K562 (cell line): ENCODE results near the gene HAAO.

ENCODE experiments used
- ELF4 ChIP-seq: fragments of 450-650 bp; formaldehyde crosslinking; IDR thresholded peaks from 2 replicates; pipeline ENCODE4 v1.4.0; 2022; ENCODE audit warnings: missing genetic modification characterization
- SREBF2 ChIP-seq: sonication (generic); formaldehyde crosslinking; IDR thresholded peaks from 2 replicates; pipeline ENCODE4 v1.4.0; 2020; ENCODE audit warnings: mild to moderate bottlenecking, missing genetic modification reagents
- ZNF76 ChIP-seq: fragments of 250-450 bp; sonication (Bioruptor Pico); IDR thresholded peaks from 2 replicates; pipeline ENCODE4 v1.4.0; 2020; ENCODE audit warnings: mild to moderate bottlenecking, moderate library complexity, borderline replicate concordance

- no peak for TF ChIP-seq ZNF76 (CRISPR knock-in tag)
- no peak for TF ChIP-seq SREBF2 (CRISPR knock-in tag)
- TF ChIP-seq ELF4 = no peak
Observed at GRCh38 chr2:42781181-42781580, 11.2 kb downstream of the HAAO start.
